ENCODE measurements around the gene CD276. TPM values are rescaled to one million over a fixed set of nuclear protein-coding genes. Genes with fewer than 3 reads are reported as not detected.

The CD276 gene
- total RNA-seq, 1 donor from 2014 or later: 24.9 TPM

- DNase-seq (ENCODE audit: low spot score in 2 of 2) (no peak), FAIRE-seq (no peak)
Measured at GRCh38 chr15:73758461-73758860, 74.3 kb downstream of the CD276 start.

- FAIRE-seq: no peak
- no peak for DNase-seq (ENCODE audit: low spot score in 2 of 2)
Measured at GRCh38 chr15:73760330-73761329, 76.4 kb downstream of the CD276 start.

DNA sequence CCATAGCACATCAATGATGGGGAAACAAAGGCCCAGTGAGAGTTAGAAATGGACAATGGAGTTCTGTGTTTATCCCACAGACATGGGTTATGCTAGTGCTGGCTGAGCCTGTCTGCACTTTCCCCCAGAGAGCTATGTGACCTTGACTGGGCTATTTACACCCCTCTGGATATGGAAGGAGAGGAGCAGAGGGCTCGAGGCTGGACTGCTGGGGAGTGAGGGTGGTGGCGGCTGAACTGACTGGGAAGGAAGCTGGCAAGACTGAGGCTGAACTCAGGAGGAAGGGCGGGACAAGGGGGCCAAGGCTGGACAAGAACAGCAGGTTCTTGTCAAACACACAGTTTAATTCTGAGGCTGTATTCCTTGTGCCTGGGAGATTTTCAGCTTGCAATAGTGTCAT lies 79.7 kb downstream of the CD276 start:
- DNase-seq (ENCODE audit: low spot score in 2 of 2) (no peak), FAIRE-seq (no peak)

Other genes with a start within 250 kb of the CD276 start
- gene REC114, start 241.2 kb upstream of the CD276 start, total RNA-seq: not detected
- 106 TPM for gene NPTN, start 51.0 kb upstream of the CD276 start, total RNA-seq
- 26.1 TPM for gene INSYN1, start 69.0 kb downstream of the CD276 start, total RNA-seq
- not detected for gene TBC1D21, start 189.2 kb downstream of the CD276 start, total RNA-seq
- gene LOXL1, start 242.1 kb downstream of the CD276 start, total RNA-seq: 2.4 TPM

Data from frontal cortex (tissue), 4 donors.